Dedifferentiated amniotic fluid mesenchymal stem cell (primary cell): ENCODE results near the gene LMBRD1.
A peak's percentile ranks its signal among the peaks of the same experiment; 100 is the strongest.
"Not testable (repeated sequence)": the region's sequence is repeated elsewhere in the genome, so short reads cannot be mapped to it uniquely, and the experiment has no call there.

Source experiments
- DNase-seq: peaks from one replicate; pipeline ENCODE4 v3.0.0-alpha.2; 2016; ENCODE audit errors: extremely low spot score

Gene LMBRD1

DNA sequence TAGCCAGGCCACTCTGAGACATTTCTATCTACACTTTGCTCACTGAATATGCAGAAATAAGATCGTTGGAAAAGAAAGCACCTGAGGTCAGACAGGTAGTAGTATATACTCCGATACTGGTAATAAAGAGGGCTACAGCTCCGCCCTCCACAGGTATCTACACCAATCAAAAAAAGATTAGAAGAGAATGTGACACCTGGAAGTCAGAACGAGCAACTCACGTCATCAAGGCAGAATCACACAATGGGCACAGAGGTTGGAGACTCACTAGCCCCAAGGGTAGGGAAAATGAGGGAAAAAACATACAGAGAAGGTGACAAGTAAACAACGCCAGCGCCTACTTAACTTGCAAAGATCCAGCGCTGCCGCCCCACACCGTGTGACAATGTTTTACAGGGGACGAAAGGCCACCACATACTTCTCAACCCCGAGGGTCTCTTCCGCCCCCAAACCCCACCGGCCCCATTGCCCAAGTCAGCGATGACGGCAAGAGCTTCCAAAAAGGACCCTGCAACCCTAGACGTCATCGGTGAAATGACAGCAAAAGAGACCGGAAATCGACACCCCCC is 653 bp downstream of the LMBRD1 start:
- DNase-seq: peak; percentile 45

GRCh38 chr6:69795469-69796072 is 1.2 kb downstream of the LMBRD1 start:
- no peak for DNase-seq

DNA sequence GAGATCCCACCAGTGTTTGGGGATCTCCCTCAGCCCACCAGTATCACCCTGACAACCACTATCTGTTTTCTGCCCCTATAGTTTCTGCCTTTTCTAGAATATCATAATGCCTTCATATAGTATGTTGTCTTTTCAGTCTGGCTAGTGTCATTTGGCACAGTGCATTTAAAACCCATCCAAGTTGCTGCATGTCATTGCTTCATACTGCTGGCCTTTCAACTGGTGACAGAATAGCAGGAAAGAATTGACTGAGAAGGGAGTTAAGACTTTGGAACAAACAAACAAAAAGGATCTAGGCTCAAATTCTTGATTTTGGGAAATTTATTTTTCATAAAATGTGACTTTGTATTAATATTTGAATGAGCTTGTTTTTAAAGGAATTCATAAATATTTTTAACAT is 4.5 kb downstream of the LMBRD1 start:
- no peak for DNase-seq

DNA sequence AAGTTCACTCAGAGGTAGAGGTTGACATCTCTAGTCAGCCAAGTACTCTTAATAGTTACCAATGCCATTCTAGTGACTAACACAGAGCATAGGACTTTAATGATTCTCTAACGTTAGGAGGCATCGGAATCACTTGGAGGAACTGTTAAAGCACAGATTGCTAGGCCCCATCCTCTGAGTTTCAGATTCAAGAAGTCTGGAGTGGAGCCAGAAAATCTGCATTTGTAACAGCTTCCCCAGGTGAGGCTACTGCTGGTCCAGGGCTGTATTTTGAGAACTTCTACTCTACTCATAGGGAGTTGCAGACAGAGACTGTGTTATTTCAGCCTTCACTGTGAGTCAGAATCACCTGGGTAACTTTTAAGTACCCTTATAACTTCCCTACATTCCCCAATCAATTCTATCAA is 5.7 kb downstream of the LMBRD1 start:
- no peak for DNase-seq

DNA sequence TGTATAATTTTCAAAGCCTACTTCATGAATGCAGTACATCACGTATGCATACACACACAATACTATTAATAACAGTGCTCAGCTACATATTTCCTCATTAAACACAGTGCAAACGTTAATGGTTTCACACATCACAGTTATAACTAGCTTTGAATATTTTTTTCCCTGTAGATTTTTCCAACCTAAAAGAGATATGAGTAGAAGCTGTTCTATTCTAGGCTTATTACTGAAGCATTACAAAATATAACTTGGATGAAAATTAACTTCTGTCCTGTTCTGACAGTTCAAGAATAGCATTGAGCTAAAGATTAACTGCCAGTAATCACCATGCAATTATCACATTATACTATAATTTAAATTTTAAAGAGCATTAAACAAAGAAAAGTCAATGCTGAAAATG is 6.2 kb downstream of the LMBRD1 start:
- no peak for DNase-seq

GRCh38 chr6:69789578-69789977 is 7.2 kb downstream of the LMBRD1 start:
- DNase-seq: no peak

DNA sequence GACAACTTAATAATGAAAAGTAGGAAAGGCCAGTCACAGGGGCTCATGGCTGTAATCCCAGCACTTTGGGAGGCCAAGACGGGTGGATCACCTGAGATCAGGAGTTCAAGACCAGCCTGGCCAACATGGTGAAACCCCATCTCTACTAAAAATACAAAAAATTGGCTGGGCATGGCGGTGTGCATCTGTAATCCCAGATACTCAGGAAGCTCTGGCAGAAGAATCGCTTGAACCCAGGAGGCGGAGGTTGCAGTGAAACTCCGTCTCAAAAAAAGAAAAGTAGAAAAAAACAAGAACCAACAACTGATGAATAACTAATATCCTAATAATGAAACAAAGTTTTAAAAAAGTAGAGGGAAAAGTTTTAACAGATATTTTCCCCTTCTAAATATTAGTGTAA is 9.4 kb downstream of the LMBRD1 start:
- not testable (repeated sequence) for DNase-seq

GRCh38 chr6:69785697-69786096 is 11.1 kb downstream of the LMBRD1 start:
- no peak for DNase-seq

DNA sequence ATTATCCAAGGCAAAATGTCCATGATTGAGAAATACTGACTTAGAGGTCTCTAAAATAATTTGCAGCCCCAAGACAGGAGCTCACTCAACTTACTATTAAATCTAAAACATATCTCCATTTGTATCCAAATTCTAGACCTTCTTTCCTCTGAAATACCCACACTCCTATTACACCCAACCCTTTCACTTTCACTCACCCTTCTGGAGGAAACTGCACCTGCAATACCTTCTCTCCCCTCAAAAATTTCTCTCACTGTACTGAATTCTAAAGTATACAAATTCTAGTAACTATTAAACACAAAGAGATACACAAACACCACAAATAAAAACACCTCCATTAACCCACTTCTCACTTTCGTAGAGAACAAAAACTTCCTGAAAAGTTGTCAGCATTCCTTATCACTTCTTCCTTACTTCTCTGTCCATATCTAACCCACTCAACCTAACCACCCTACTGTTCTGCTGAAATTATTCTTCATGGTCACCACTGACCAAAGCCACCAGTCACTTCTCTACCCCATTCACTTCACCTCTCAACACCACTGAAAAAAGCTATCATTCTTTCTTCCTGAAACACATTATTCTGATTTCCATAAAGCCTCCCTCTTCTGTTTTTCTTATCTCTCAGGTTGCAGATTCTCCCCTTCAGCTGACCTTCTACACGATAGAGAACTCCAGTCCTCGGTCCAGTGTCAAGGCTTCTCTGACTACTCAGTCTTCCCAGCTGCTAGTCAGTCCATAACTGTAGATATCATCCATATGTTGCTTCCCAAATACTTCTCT is 12.0 kb downstream of the LMBRD1 start:
- DNase-seq: no peak

DNA sequence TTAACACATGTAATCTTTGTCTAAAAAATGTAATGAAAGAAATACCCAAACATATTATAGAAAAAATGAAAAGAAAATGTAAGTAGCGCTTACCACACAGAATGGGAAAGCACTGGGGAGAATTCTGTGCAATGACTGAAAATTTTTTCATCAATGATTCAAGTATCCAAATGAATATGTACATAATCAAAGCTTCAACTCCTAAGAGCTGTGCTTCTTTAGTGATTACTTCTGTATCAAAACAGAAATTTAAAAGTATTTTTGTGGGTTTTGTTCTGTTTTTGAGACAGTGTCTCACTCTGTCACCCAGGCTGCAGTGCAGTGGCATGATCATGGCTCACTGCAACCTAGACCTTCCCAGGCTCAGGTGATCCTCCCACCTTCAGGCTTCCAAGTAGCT is 13.7 kb downstream of the LMBRD1 start:
- no peak for DNase-seq

DNA sequence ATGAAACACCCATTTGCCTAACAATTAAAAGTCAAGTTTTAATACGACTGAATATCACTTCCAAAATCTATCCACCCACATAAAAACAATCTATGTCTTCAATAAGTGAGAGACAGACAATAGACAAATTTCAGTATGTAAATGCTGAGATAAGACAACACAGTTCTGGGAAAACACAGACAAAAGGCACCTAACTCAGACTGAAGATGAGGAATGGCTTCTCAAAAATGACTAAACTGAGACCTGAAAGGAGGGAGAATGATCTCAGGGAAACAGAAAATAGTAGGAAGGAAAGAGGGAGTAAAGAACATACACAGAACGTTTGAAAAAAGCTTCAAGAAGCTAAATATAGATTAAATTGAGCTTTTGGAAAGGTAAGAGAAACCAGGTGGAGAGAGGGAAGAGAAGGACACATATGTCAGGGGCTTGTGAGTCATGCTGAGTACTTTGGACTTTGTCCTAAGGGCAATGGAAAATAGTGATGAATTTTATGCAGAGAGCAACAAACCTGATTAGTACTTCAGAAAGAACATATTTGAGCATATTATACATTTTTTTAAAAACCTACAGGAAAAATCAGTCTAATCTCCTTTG is 16.1 kb downstream of the LMBRD1 start:
- no peak for DNase-seq

GRCh38 chr6:69775941-69776340 is 20.9 kb downstream of the LMBRD1 start:
- no peak for DNase-seq

- no peak for DNase-seq
These were observed 21.3 kb downstream of the LMBRD1 start for GRCh38 chr6:69775585-69775849.

DNA sequence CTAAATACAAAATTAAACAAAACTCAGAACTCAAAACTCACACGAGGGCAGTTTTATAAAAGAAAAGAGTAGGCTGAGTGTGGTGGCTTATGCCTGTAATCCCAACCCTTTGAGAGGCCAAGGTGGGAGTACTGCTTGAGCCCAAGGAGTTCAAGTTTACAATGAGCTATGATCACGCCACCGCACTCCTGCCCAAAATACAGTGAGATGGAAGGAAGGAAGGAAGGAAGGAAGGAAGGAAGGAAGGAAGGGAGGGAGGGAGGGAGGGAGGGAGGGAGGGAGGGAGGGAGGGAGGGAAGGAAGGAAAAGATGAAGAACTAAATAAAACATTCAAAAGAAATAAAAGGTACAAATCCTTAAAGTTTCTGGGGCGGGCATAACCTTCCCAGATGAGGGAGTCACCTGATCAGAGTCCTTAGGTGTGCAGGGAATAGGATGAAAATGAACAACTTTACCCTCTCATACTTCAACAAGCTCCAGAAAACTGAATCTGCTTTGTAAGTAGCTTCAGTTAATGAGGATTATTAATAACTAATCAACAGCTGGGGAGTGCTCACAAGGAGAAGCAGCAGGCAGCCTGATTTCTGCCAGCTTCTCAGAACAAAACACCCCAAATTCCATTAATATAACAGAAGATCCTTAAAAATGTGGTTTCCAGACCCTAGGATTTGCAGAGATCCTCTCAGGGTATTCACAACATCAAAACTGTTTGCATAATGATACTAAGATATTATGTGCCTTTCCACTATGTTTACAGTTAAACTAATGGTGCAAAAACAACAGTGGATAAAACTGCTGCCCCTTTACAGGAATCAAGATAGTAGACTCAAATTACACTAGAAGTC is 21.8 kb downstream of the LMBRD1 start:
- DNase-seq: no peak

GRCh38 chr6:69771158-69771906 is 25.5 kb downstream of the LMBRD1 start:
- no peak for DNase-seq

DNA sequence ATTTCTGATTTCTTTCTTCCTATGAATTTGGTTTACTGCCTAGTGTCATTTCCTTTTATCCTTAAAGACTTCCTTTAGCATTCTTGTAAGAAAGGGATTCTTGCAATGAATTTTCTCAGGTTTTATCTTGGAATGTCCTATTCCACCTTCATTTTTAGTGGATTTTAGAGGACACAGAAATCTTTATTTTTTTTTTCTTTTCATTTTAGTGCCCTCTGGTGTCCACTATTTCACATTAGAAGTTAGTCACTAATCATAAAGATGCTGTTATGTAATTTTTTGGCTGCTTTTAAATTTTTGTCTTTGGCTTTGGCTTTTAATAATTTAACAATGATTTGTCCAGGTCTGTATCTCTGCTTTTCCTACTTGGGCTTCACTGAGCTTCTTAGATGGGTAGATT is 28.1 kb downstream of the LMBRD1 start:
- DNase-seq: no peak

DNA sequence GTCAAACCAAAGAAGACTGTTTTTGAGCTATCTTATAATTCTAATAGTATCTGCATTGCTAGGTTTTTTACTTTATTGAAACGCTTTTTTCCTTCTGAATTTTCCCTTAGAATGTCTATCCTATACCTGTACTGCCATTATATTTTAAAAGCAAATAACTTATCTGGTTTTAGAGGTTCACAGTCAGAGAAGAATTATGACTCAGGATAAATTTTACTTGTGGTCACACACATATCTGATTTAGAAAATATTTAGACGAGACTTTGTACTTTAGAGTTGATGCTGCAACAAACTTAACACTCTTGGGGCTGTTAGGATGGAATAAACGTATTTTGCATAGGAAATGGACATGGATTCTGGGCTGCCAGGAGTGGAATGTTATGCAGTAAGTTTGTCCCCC is 33.0 kb downstream of the LMBRD1 start:
- no peak for DNase-seq

- no peak for DNase-seq
These were observed 35.0 kb downstream of the LMBRD1 start for GRCh38 chr6:69761853-69762252.

- no peak for DNase-seq
These were observed 38.6 kb downstream of the LMBRD1 start for GRCh38 chr6:69758214-69758613.

DNA sequence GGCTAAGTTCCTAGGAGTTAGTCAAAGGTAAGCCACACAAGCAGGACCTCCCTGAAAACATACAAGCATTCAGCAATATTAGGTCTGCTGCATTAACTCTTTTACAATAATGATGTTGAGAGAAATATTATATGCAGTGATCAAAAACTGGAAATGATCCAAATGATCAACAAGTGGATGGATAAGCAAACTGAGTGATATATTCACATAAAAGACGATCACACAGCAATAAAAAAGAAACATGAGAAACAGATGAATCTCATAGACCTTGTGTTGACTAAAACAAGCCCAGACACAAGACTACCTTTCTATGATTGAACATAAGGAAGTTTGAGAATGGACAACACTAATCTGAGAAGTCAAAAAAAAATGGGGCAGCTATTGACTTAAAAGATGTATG is 39.9 kb downstream of the LMBRD1 start:
- DNase-seq: no peak

GRCh38 chr6:69756366-69756765 is 40.4 kb downstream of the LMBRD1 start:
- no peak for DNase-seq

DNA sequence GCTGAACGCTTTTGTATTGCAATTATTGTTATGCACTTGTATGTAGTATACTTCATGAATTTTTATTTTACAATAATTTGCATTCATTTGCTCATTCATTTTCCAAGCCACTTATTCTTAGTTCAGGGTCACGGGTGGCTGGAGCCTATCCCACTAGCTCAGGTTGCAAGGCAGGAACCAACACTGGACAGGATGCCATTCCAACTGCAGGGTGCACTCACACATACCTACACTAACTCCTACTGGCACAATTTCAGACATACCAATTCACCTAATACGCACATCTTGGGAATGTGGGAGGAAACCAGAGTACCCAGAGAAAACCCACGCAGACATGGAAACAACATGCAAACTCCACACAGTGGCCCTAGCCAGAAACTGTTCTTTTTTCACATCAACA is 61.8 kb downstream of the LMBRD1 start:
- no peak for DNase-seq
